Cerebellar cortex (tissue), 1 donor: ENCODE data around the gene CDK18.

Experiments
- DNase-seq: peaks from one replicate; pipeline ENCODE4 v3.0.0-alpha.2; 2015; ENCODE audit warnings: low spot score

CDK18 gene

GRCh38 chr1:205523891-205524793, 19.7 kb downstream of the CDK18 start:
- peak; percentile 91 for DNase-seq

- no peak for DNase-seq
Measured at GRCh38 chr1:205524794-205525101, 20.3 kb downstream of the CDK18 start.

GRCh38 chr1:205525495-205526285, 21.2 kb downstream of the CDK18 start:
- DNase-seq: no peak

GRCh38 chr1:205526431-205526830, 22.0 kb downstream of the CDK18 start:
- DNase-seq: no peak

- DNase-seq: no peak
Measured at GRCh38 chr1:205527931-205528330, 23.5 kb downstream of the CDK18 start.

GRCh38 chr1:205528446-205528886, 24.0 kb downstream of the CDK18 start:
- DNase-seq: no peak

GRCh38 chr1:205528887-205529825, 24.7 kb downstream of the CDK18 start:
- peak; percentile 84 for DNase-seq

GRCh38 chr1:205530116-205530515, 25.6 kb downstream of the CDK18 start:
- no peak for DNase-seq

- peak; percentile 56 for DNase-seq
Measured at GRCh38 chr1:205531191-205532025, 26.9 kb downstream of the CDK18 start.

- DNase-seq: no peak
Measured at GRCh38 chr1:205532026-205532898, 27.8 kb downstream of the CDK18 start.

- DNase-seq: no peak
Measured at GRCh38 chr1:205532996-205533735, 28.7 kb downstream of the CDK18 start.

- DNase-seq: no peak
Measured at GRCh38 chr1:205533748-205534443, 29.4 kb downstream of the CDK18 start.

GRCh38 chr1:205534444-205534985, 30.0 kb downstream of the CDK18 start:
- no peak for DNase-seq

- DNase-seq: no peak
Measured at GRCh38 chr1:205535096-205535495, 30.6 kb downstream of the CDK18 start.

GRCh38 chr1:205535866-205536758, 31.6 kb downstream of the CDK18 start:
- DNase-seq: no peak

GRCh38 chr1:205536759-205537361, 32.4 kb downstream of the CDK18 start:
- DNase-seq: peak; percentile 95
